GM18511 (cell line): ENCODE measurements around the gene CXXC4.

Source experiments
- ATAC-seq: cut with Tn5 transposase; IDR thresholded peaks from one replicate; pipeline ENCODE4 v1.9.1; 2021; ENCODE audit warnings: mild to moderate bottlenecking, moderate library complexity; ENCODE audit not compliant: unreplicated experiment

Gene CXXC4

DNA sequence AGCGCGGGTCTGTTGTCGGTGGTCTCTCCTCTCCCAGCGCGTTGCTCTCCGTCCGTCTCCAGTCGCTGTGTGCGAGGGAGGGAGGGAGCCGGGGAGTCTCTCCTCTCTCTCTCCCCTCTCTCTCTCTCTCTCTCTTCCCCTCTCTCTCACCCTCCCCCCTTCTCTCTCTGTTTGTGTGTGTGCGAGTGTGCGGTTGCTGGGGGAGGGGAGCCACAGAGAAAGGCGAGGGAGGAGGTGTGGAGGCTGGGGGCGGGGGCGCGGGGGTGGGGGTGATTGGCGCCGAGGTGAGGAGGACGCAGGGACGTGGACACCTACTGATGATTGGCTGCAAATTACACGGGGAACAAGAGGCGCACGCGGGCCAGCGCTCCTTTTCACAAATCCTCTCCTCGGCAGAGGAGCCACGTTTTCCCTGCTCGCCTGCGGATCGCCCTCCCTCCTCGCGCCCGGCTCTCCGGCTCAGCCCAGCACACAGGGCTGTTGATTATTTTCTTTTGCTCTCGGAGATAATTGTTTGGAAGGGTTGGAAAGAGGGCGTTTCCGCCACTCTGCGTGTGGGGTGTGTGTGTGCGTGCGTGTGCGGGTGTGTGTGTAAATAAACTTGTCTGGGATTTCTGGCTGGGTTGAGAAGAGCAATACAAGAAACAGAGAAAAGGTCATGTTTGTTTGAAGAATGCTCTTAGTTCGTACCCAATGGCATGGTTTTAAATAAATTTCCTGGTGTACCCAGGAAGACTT, at the start of gene CXXC4:
CXXC4 (minus strand) TSS at position 73 of the 738 bp plus-strand sequence. CDS start 3,092 bp downstream, outside the sequence.
- ATAC-seq = no peak

DNA sequence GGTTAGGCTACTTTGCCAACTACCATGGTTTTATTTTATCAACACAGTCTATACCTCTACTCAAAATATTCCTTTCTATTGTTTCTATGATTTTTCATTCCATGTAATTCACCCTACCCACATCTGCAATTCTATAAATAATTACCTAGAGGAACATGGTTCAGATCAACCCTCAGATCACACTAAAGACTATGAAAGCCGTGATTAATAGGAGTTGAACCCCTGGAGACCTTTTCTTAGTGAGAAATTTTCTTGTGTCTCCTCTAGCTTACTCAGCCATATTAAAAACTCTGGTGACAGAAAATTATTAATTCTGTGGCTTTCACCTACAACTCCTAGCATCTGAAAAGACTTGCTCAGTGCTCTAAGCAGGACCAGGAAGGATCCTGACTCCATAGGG, 38.5 kb upstream of the CXXC4 start:
- no peak for ATAC-seq

- no peak for ATAC-seq
Measured at GRCh38 chr4:104532677-104533076, 38.0 kb upstream of the CXXC4 start.

DNA sequence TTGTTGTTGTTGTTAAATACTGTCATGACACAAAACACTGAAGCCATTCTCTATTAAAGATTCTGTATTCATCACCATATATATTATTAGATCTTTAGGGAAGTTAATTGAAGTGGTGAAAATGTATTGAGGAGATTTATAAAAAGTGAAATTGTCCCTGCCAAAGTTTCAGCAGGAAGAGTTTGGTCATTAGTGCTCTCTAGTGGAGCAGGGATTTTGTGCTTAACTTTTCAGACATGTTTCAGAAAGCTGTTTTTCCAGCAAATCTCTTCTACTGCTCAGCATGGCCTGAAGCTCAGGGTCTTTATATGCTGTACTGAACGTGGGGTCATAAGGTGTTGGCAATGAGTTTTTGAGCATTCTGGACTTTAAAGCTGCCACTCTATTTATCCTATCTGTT, 36.7 kb upstream of the CXXC4 start:
- ATAC-seq = no peak

- no peak for ATAC-seq
Measured at GRCh38 chr4:104530426-104530825, 35.7 kb upstream of the CXXC4 start.

DNA sequence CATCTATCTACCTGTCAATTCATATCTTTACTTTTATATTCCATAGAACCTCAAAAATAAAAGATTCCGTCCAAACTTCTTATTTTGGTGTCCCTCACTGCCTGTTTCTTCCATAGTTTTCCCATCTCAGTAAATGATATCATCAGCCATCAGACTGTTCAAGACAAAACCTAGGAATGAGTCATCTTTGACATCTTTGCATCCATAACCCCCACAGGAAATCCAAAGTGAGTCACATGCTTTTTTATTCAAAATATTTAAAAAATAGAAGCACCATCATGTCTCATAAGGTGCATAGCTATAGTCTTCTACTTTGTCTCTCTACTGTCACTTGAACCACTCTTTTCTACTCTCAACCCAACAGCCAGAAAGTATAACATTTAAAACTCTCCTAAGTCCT, 29.9 kb upstream of the CXXC4 start:
- ATAC-seq = no peak

DNA sequence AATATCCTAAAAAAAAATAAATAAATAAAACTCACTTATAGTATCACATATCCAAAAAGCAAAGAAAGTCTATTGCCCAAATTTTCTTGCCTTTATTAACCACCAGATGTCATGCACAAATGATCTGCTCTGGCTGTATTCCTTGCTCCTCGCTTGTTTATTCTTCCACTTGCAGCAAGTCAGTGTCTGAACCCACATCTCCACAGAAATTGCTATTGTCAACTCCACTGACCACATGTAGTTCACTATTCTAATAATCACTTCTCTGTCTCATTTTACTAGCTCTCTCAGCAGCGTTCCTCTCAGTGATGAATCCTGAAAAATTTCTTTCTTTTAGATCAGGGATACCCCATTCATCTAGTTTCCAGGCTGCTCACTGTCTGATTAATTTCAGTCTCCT, 29.3 kb upstream of the CXXC4 start:
- ATAC-seq = no peak

DNA sequence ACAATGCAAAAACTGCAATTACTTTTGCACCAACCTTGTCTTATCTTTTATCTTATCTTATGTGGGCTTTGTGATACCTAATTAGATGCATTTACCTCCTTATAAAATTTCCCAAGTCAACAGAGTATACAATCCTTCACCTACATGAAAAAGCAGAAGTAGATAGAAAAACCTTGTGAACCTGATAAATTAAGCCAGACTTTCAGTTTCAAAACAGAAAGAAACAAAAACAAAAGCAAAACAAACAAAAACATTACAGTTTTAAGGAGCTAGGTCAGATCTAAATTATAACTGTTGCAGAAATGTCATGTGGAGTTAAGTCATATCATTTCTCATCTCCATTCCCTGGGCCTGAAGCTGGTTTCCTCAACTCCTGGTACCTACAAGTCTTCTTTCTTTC, 24.9 kb upstream of the CXXC4 start:
- ATAC-seq = peak; percentile 94

GRCh38 chr4:104516884-104517283, 22.2 kb upstream of the CXXC4 start:
- no peak for ATAC-seq

GRCh38 chr4:104508224-104508623, 13.5 kb upstream of the CXXC4 start:
- ATAC-seq = no peak

DNA sequence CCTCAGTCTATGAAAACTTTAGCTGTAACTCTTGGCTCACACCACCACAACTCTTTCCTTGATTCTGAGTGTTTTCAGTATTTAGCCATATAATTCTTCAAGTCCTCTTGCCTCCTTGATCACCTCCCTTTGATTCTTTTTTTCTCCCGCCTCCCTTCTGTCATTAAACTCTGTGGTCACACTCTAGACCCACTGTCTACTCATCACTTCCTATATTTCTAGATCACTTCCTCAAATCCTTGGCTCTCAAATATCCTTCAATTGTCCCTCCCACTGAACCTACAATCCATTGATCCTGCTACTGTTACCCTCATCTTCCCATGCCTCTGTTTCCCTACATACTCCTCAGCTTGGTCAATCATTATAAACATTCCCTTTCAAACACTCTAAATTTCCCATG, 12.4 kb upstream of the CXXC4 start:
- ATAC-seq = no peak

DNA sequence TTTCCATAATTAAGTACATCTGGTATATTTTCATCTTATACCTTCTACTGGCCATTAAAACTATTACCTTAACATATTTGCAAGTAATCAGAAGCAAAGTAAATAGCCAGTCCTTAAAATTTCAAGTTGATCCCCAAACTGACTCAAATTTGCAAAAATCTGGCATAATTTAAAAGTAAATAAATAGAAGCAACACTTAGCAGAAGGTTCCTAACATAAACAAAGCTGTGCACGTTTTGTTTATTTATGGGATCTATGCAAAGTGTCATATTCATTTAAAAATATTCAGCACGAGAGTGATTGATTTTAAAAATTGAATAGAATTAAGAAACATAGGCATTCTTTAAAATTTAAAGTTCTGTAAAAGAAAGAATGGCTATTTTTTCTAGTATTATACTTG, 9.8 kb upstream of the CXXC4 start:
- ATAC-seq = no peak

DNA sequence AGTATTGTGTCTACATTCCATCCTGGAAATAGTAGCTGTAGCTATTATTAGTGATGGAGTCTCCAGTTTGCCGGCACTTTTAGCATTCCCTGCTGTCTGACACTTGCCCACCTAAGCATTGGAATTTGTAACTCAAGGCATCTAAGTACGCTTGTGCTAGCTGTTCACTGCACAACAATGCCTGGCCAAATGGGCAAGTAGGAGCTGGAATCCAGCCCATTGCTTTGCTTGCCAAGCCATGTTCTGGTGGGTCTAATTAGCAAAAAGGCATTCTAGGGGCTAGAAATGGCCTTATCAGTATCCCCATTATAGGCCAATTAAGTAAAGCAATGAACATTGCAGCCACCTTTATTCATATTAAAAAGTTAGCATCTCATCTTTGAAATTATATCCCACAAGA, 7.8 kb upstream of the CXXC4 start:
- no peak for ATAC-seq

GRCh38 chr4:104501290-104501689, 6.6 kb upstream of the CXXC4 start:
- ATAC-seq = no peak

DNA sequence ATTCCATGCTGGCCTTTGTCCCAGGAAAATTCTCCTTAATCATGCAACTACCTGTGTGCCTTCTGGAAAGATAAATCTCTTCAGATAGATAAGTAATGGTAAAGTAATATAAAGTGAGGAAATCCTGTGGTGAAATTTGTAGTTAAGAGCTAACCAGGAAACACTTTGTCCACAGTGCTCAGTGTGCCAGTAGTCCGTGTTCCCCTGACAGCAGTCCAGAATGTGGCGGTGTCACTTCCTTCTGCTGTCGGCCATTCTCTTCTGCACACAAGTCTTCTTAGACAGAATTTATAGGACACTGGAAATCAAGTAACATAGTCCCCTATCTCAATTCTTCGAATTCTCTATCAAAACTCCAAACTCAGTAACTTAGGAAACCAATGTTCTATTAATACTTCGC, 5.7 kb upstream of the CXXC4 start:
- ATAC-seq = no peak

DNA sequence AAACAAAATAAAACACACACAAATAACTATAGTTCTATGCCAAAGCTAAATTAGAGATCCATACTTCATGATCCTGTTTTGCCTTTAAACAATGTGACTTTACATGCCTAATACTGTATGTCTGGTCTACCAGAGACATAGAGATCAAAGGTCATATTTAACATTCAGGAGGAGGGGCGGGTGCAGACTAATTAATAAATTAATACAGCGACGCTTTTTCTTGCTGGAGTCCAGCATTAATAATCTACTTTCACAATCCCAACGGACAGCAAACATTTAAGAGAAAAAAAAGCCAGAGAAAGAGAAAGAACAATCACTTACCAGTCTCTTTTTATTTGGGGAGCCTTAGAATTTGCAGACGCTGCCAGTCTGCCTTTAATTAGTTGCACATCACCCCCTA, 509 bp downstream of the CXXC4 start:
- ATAC-seq = no peak

GRCh38 chr4:104493081-104493831, 1.4 kb downstream of the CXXC4 start:
- ATAC-seq = no peak

DNA sequence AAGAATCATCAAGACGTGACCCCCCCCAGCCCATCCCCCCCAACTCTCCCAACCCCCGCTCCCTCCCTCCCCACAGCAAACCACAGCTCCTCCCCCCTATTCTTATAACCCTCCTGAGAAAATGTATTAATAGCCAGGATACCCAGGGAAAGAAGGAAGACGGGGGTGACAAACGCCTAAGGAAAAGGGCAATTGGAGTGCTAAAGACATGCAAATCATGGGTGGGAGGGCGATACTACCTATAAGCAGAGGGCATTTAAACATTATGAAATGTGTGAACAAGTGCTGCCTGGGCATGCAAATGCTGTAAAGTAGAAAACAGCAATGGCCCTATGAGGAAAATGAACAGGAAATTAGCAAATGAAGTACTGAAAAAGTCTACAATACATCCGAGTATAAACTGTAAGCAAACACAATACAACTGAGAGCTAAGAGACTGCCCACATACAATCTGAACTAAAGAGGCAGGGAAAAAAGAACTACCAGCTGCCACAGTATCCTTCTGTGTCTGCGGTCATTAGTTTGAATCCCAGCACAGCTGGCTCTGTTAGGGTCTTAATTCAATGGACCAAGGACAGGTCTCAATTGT, 2.4 kb downstream of the CXXC4 start:
- ATAC-seq = peak; percentile 27

DNA sequence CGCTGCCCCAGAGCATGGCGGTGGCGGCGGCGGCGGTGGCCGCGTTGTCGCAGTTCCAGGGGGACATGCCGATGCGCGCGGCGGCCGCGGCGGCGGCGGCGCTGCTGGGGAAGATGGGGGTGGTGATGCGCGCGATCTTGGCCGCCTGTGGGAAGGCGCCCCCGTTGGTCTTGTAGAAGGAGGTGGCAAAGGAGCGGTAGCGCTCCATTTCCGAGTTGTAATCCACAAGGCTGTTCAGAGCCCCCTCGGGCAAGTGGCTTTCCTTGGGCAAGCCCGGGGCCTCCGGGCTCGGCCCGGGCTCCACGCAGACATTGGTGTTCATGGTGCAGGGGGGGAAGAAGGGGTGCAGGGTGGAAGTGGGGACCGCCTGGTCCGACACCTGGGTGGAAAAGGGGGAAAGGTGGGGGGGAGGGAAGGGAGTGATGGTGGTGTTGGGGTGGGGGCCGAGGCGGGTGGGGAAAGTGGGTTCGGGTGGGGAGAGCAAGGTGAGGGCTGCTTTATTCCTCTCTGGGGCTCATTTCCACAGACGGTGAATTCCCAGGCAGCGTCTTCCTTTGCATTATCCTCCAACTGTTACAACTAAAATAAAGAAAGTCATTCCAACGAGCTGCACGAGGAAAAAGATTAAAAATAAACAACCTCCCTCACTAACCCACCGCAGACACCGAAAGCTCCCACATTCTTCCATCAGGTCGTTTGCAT, 3.1 kb downstream of the CXXC4 start:
- ATAC-seq = peak; percentile 27

DNA sequence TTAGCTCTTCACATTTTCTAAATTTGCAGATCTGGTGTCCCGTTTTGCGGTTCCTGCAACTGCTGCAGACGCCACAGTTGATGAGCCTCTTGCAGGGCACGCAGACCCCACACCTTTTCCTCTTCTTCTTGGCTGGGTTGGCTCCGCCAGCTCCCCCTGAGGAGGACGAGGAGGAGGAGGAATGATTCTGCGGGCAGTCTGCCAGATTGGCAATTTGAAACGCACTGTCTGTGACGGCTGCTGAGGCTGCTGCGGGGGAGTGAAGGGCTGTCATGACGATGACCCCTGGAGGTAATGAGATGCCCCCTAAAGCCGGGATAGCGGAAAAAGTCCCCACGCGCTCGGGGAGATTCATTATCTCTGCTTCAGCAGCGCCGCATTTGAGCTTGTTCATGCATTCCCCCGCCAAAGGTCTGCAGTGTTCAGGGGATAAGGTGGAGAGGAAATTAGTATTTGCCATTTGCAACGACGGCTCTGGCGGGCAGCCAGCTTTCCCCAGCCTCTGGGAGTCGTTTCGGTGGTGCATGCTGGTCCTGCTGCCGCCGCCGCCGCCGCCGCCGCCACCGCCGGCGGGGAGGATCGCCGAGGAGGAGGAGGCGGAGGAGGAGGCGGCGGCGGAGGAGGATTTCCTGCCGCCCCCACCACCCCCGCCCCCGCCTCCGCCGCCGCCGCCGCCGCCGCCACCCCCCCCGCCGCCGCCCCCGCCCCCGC, 3.8 kb downstream of the CXXC4 start:
- peak; percentile 44 for ATAC-seq
